ENCODE results near the gene IL31RA. TPM values are rescaled to one million over a fixed set of nuclear protein-coding genes. Genes with fewer than 3 reads are reported as not detected.

IL31RA gene
- total RNA-seq, 2 experiments from 2014 or later: not detected

DNA sequence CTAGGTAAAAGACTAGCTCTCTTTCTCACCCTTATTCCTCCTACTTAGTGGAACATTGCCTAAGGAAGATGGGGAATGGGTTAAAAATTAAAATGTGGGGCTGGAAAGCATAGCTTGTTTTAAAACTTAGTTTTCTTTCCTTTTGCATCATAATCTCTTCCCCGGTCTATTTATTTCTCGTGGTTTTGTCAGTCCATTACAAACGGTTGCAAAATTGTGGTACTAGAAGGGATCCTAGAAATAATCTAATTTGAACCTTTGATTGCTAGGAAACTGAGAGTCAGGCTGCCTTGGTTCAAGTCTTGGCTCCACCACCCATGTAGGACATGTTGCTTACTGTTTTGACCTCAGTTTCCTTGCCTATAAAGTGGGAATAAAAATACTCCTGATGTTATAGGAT lies 1.3 kb downstream of the IL31RA start:
- Histone ChIP-seq H3K4me1 (ENCODE audit: insufficient read depth, low read length, poor library complexity, severe bottlenecking) (no peaks in the 10 kb centered on the region), H3K9me3 (ENCODE audit: low read length) (no peaks in the 10 kb centered on the region), H3K27ac (ENCODE audit: low read depth, low read length, poor library complexity, severe bottlenecking) (no peak overlapping the region), H4K20me1 (ENCODE audit: insufficient read depth, low read length) (no peaks in the 10 kb centered on the region), H3K36me3 (ENCODE audit: insufficient read depth, low read length) (no peaks in the 10 kb centered on the region), H3K4me2 (ENCODE audit: low read length) (no peak overlapping the region), H3K4me3 (ENCODE audit: low read depth, low read length, poor library complexity, severe bottlenecking) (no peak overlapping the region), H3K9me2 (ENCODE audit: insufficient read depth, low read length) (no peaks in the 10 kb centered on the region), H2AFZ (ENCODE audit: low read length) (no peak overlapping the region), H3K79me2 (ENCODE audit: insufficient read depth, low read depth, low read length) (no peaks in the 10 kb centered on the region)
- BruUV-seq (replicated peaks): no TSS peak
- POLR2A ChIA-PET: interaction anchor here (0.5 kb wide), 1 partner anchor 132 kb away, joined by 3 read pairs; no protein-coding TSS in a partner anchor
- CTCF ChIA-PET (ENCODE audit: unreplicated experiment): no interaction called here
- no peak for TF ChIP-seq EZH2phosphoT487 (IDR thresholded peaks at IDR 0.05; ENCODE audit: borderline replicate concordance, low read depth, low read length)
- TF ChIP-seq, protein P1, sequence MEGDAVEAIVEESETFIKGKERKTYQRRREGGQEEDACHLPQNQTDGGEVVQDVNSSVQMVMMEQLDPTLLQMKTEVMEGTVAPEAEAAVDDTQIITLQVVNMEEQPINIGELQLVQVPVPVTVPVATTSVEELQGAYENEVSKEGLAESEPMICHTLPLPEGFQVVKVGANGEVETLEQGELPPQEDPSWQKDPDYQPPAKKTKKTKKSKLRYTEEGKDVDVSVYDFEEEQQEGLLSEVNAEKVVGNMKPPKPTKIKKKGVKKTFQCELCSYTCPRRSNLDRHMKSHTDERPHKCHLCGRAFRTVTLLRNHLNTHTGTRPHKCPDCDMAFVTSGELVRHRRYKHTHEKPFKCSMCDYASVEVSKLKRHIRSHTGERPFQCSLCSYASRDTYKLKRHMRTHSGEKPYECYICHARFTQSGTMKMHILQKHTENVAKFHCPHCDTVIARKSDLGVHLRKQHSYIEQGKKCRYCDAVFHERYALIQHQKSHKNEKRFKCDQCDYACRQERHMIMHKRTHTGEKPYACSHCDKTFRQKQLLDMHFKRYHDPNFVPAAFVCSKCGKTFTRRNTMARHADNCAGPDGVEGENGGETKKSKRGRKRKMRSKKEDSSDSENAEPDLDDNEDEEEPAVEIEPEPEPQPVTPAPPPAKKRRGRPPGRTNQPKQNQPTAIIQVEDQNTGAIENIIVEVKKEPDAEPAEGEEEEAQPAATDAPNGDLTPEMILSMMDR (conservative IDR thresholded peaks at IDR 0.05; ENCODE audit: low read length): no peak
- intact Hi-C loops (cut with micrococcal nuclease; ENCODE audit: unreplicated experiment): no loop called here
- no peak for DNase-seq (ENCODE audit: low spot score)

DNA sequence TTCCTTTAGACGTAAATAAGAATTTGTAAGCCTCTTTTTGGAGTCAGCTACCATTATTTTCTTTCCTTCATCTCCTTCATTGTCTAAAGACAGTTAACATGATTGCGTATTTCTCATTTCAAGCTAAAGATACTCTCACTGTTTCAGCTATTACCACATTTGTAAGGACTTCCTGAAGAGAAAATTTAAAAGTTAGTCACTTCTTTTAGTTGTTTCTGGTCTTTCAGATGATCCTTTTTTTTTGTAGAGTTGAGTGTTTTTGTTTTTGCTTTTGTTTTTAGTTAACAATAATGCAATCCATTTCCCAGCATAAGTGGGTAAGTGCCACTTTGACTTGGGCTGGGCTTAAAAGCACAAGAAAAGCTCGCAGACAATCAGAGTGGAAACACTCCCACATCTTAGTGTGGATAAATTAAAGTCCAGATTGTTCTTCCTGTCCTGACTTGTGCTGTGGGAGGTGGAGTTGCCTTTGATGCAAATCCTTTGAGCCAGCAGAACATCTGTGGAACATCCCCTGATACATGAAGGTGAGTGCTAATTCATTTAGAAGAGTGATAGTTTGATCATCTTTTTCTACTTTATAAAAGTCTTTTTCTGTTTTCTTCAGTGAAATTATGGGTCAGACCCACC lies 2.0 kb downstream of the IL31RA start:
- ChIA-PET CTCF (ENCODE audit: unreplicated experiment) (no interaction called here), POLR2A (no interaction called here)
- H3K79me2 ChIP-seq (ENCODE audit: insufficient read depth, low read depth, low read length): no peaks in the 10 kb centered on the region
- H3K27ac ChIP-seq (ENCODE audit: low read depth, low read length, poor library complexity, severe bottlenecking): no peak overlapping the region
- no peaks in the 10 kb centered on the region for H4K20me1 ChIP-seq (ENCODE audit: insufficient read depth, low read length)
- intact Hi-C loops (cut with micrococcal nuclease; ENCODE audit: unreplicated experiment): no loop called here
- H3K4me2 ChIP-seq (ENCODE audit: low read length): no peak overlapping the region
- H3K4me1 ChIP-seq (ENCODE audit: insufficient read depth, low read length, poor library complexity, severe bottlenecking): no peaks in the 10 kb centered on the region
- no peaks in the 10 kb centered on the region for H3K9me2 ChIP-seq (ENCODE audit: insufficient read depth, low read length)
- H3K36me3 ChIP-seq (ENCODE audit: insufficient read depth, low read length): no peaks in the 10 kb centered on the region
- no peaks in the 10 kb centered on the region for H3K9me3 ChIP-seq (ENCODE audit: low read length)
- DNase-seq (ENCODE audit: low spot score): no peak
- no peak overlapping the region for H3K4me3 ChIP-seq (ENCODE audit: low read depth, low read length, poor library complexity, severe bottlenecking)
- BruUV-seq (replicated peaks): no TSS peak
- H2AFZ ChIP-seq (ENCODE audit: low read length): no peak overlapping the region
- no peak for TF ChIP-seq EZH2phosphoT487 (IDR thresholded peaks at IDR 0.05; ENCODE audit: borderline replicate concordance, low read depth, low read length)
- TF ChIP-seq, protein P1 (conservative IDR thresholded peaks at IDR 0.05; ENCODE audit: low read length): no peak

DNA sequence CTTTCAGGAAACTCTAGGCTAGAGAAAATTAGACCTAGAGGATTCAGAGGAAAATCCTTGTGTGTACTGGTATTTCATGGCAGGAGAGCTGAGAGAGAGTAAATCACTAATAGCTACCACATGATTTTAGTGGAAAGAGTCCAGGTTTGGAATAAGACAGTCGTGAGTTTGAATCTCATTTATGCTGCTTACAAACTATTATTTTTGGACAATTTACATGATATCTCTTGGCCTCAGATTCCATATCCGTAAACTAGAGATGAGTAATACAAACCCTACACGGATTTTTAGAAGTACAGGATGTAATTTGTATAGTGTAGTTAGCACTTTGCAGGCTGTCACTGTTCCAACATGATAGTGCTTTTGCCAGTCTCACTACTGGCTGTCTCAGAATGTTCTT lies 2.7 kb downstream of the IL31RA start:
- H3K4me2 ChIP-seq (ENCODE audit: low read length): no peak overlapping the region
- intact Hi-C loops (cut with micrococcal nuclease; ENCODE audit: unreplicated experiment): no loop called here
- no peaks in the 10 kb centered on the region for H3K79me2 ChIP-seq (ENCODE audit: insufficient read depth, low read depth, low read length)
- H4K20me1 ChIP-seq (ENCODE audit: insufficient read depth, low read length): no peaks in the 10 kb centered on the region
- no peak overlapping the region for H2AFZ ChIP-seq (ENCODE audit: low read length)
- no peak for DNase-seq (ENCODE audit: low spot score)
- no peaks in the 10 kb centered on the region for H3K36me3 ChIP-seq (ENCODE audit: insufficient read depth, low read length)
- ChIA-PET CTCF (ENCODE audit: unreplicated experiment) (no interaction called here), POLR2A (no interaction called here)
- no peaks in the 10 kb centered on the region for H3K9me3 ChIP-seq (ENCODE audit: low read length)
- no peaks in the 10 kb centered on the region for H3K4me1 ChIP-seq (ENCODE audit: insufficient read depth, low read length, poor library complexity, severe bottlenecking)
- no peak overlapping the region for H3K27ac ChIP-seq (ENCODE audit: low read depth, low read length, poor library complexity, severe bottlenecking)
- no TSS peak for BruUV-seq (replicated peaks)
- H3K4me3 ChIP-seq (ENCODE audit: low read depth, low read length, poor library complexity, severe bottlenecking): no peak overlapping the region
- no peaks in the 10 kb centered on the region for H3K9me2 ChIP-seq (ENCODE audit: insufficient read depth, low read length)
- TF ChIP-seq, protein P1 (conservative IDR thresholded peaks at IDR 0.05; ENCODE audit: low read length): no peak
- TF ChIP-seq EZH2phosphoT487 (IDR thresholded peaks at IDR 0.05; ENCODE audit: borderline replicate concordance, low read depth, low read length): no peak

All from OCI-LY7 (cell line).